ENCODE measurements around the gene SLC8A1. TPM values are rescaled to one million over a fixed set of nuclear protein-coding genes. Genes with fewer than 3 reads are reported as not detected.

SLC8A1 gene
- total RNA-seq, 1 experiment from 2014 or later: 1.7 TPM

DNA sequence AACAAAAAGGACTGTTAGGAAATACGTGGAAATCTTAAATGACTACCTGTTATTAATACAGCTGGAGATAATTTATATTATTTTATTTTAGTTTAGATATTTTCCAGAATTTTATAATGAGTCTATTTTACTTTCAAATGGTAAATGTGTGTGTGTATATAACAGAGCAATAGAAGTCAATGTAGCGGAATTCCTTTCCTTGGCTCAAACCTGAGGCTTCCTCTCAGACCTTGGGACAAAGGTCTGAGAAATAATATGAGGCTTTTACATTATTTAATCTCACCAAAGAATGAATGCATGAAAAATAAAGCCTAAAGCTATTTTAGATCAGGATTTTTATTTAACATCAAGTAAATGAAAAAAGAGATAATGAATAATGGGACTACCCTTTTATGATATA lies 65.7 kb downstream of the SLC8A1 start:
- no peak overlapping the region for H3K23ac ChIP-seq (ENCODE audit: insufficient read length, low read depth, low read length)
- no peak overlapping the region for H2BK12ac ChIP-seq (ENCODE audit: insufficient read length, low read depth, low read length)
- no peak overlapping the region for H3K56ac ChIP-seq (ENCODE audit: insufficient read length, low read depth, low read length)
- H3K4ac ChIP-seq (ENCODE audit: low read depth, low read length): no peak overlapping the region
- no peak overlapping the region for H3K18ac ChIP-seq (ENCODE audit: insufficient read length, low read depth, low read length)
- no peak overlapping the region for H2BK20ac ChIP-seq (ENCODE audit: low read depth, low read length, poor library complexity, severe bottlenecking)
- no peak overlapping the region for H2BK120ac ChIP-seq (ENCODE audit: low read depth, low read length, poor library complexity, severe bottlenecking)
- H4K20me1 ChIP-seq (ENCODE audit: control insufficient read depth, insufficient read depth, insufficient read length): no peaks in the 10 kb centered on the region
- H2AFZ ChIP-seq (ENCODE audit: low read length): no peak overlapping the region
- H3K27ac ChIP-seq (ENCODE audit: insufficient read length, low read depth, low read length): no peak overlapping the region
- no peak overlapping the region for H3T11ph ChIP-seq (ENCODE audit: low read length)
- no peak overlapping the region for H2AK5ac ChIP-seq (ENCODE audit: insufficient read length, low read length)
- TF ChIP-seq, protein P1, sequence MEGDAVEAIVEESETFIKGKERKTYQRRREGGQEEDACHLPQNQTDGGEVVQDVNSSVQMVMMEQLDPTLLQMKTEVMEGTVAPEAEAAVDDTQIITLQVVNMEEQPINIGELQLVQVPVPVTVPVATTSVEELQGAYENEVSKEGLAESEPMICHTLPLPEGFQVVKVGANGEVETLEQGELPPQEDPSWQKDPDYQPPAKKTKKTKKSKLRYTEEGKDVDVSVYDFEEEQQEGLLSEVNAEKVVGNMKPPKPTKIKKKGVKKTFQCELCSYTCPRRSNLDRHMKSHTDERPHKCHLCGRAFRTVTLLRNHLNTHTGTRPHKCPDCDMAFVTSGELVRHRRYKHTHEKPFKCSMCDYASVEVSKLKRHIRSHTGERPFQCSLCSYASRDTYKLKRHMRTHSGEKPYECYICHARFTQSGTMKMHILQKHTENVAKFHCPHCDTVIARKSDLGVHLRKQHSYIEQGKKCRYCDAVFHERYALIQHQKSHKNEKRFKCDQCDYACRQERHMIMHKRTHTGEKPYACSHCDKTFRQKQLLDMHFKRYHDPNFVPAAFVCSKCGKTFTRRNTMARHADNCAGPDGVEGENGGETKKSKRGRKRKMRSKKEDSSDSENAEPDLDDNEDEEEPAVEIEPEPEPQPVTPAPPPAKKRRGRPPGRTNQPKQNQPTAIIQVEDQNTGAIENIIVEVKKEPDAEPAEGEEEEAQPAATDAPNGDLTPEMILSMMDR (conservative IDR thresholded peaks at IDR 0.05): no peak
- no peak overlapping the region for H4K8ac ChIP-seq (replicated peaks; ENCODE audit: insufficient read length, low read depth, low read length)
- H3K79me2 ChIP-seq (ENCODE audit: insufficient read depth, low read length): no peaks in the 10 kb centered on the region
- no peak overlapping the region for H4K91ac ChIP-seq (ENCODE audit: insufficient read length, low read depth, low read length)
- H3K23me2 ChIP-seq (ENCODE audit: insufficient read length, low read depth, low read length, poor library complexity, severe bottlenecking): no peaks in the 10 kb centered on the region
- H2BK15ac ChIP-seq (ENCODE audit: low read depth, low read length): no peak overlapping the region
- no peak for DNase-seq
- H4K5ac ChIP-seq (ENCODE audit: insufficient read length, low read depth, low read length): no peak overlapping the region
- H3K14ac ChIP-seq (ENCODE audit: insufficient read depth, low read length): no peak overlapping the region
- H3K79me1 ChIP-seq (ENCODE audit: insufficient read depth, low read depth, low read length, poor library complexity, severe bottlenecking): no peaks in the 10 kb centered on the region
- H3K9me3 Mint-ChIP-seq: peaks cover 4 to 6% of the 10 kb centered on the region in 2 experiments
- H3K27ac Mint-ChIP-seq: no peak overlapping the region
- peaks cover 6 to 8% (median 6%) of the 10 kb centered on the region in 3 experiments; a peak in 6 of 7 replicates for H3K36me3 Mint-ChIP-seq (ENCODE audit: insufficient read depth in 1 of 3, low read depth in 3 of 3)
- H3K4me2 ChIP-seq (ENCODE audit: insufficient read depth, insufficient read length, low read length): no peak overlapping the region
- peaks cover 10% of the 10 kb centered on the region for H3K9me3 ChIP-seq (ENCODE audit: control insufficient read depth, low read depth, low read length)
- no peaks in the 10 kb centered on the region for H3K27me3 ChIP-seq (ENCODE audit: insufficient read depth, low read length)
- H3K27me3 Mint-ChIP-seq (ENCODE audit: low read depth): no peaks in the 10 kb centered on the region
- no peak overlapping the region for H2BK5ac ChIP-seq (ENCODE audit: insufficient read length, low read length)
- H3K4me1 ChIP-seq (ENCODE audit: insufficient read depth, low read length): no peaks in the 10 kb centered on the region
- H3K9ac ChIP-seq (ENCODE audit: extremely low read depth, insufficient read length, low read length): no peak overlapping the region
- H3K4me3 Mint-ChIP-seq: no peak overlapping the region
- H3K4me1 Mint-ChIP-seq: no peaks in the 10 kb centered on the region
- WGBS (ENCODE audit: extremely low coverage, insufficient read length, low lambda C conversion rate): no CpG with 5 or more reads among the region's 2 CpGs

All from H9 (cell line).